GM12878 (cell line): Measurements from ENCODE around the gene DCAF8. TPM values are rescaled to one million over a fixed set of nuclear protein-coding genes. Genes with fewer than 3 reads are reported as not detected.

Source experiments
- ATAC-seq: fragments of 200-7000 bp; cut with Tn5 transposase; 3 replicates; pipeline ENCODE4 v1.9.1; 2020; ENCODE audit warnings: mild to moderate bottlenecking, moderate library complexity
- BruUV-seq: library from RNA; stranded (reverse); fragments of 400-500 nt; replicated peaks from 2 replicates; lab custom pipeline; 2021; lab: Mats Ljungman, UMichigan
- CTCF ChIA-PET: fragments of 300-600 bp; sonication (Branson Sonifier 250); formaldehyde crosslinking; extraction: SDS; loops from one replicate; lab custom pipeline; 2021; ENCODE audit warnings: inconsistent platforms; lab: Yijun Ruan, JAX
- POLR2A ChIA-PET: fragments of 350-600 bp; formaldehyde crosslinking; extraction: SDS; loops from one replicate; lab custom pipeline; 2021; ENCODE audit warnings: inconsistent platforms; lab: Charles Lee
- RAD21 ChIA-PET: fragments of 300-600 bp; sonication (Branson Sonifier 250); formaldehyde crosslinking; loops from one replicate; lab custom pipeline; 2023; ENCODE audit warnings: antibody characterized with exemption; ENCODE audit not compliant: unreplicated experiment; lab: Charles Lee
- SMC1A ChIA-PET: fragments of 300-600 bp; sonication (Branson Sonifier 250); formaldehyde crosslinking; loops from one replicate; lab custom pipeline; 2023; ENCODE audit not compliant: unreplicated experiment, uncharacterized antibody; lab: Charles Lee
- DNase-seq: peaks from one replicate; pipeline ENCODE4 v3.0.0-alpha.2; 2011; ENCODE audit warnings: low read depth, low spot score
- FAIRE-seq: peaks from 3 replicates; lab custom pipeline; 2011; peaks lifted over from hg19 to GRCh38; lab: Jason Lieb, UNC
- H2AFZ ChIP-seq: 2 replicates; pipeline ENCODE4 v1.6.0; 2011; ENCODE audit warnings: low read depth, low read length, control low read depth; ENCODE audit not compliant: control insufficient read depth
- H3K27ac ChIP-seq: 2 replicates; pipeline ENCODE4 v1.5.1; 2011; ENCODE audit warnings: control low read depth; ENCODE audit not compliant: control insufficient read depth, insufficient read depth
- H3K27me3 ChIP-seq, 2 experiments: replicated peaks in 1 of 2; 2 replicates each; pipeline versions ENCODE4 v1.6.0 to v1.6.1; 2011; ENCODE audit warnings: low read length in 1 of 2; ENCODE audit not compliant: control insufficient read depth in 2 of 2, insufficient read depth in 2 of 2
- H3K36me3 ChIP-seq, 2 experiments: 2 replicates each; pipeline ENCODE4 v1.5.1; 2011; ENCODE audit warnings: low read length in 1 of 2; ENCODE audit not compliant: control insufficient read depth in 2 of 2, insufficient read depth in 2 of 2
- H3K4me1 ChIP-seq: 2 replicates; pipeline ENCODE4 v1.6.1; 2011; ENCODE audit warnings: mild to moderate bottlenecking, low read length, moderate library complexity, mixed read lengths; ENCODE audit not compliant: control insufficient read depth, insufficient read depth
- H3K4me2 ChIP-seq: 2 replicates; pipeline ENCODE4 v1.6.0; 2011; ENCODE audit warnings: control low read depth; ENCODE audit not compliant: control insufficient read depth, insufficient read depth
- H3K4me3 ChIP-seq: fragments of 200-600 bp; sonication (generic); 2 replicates; pipeline ENCODE4 v1.5.1; 2016
- H3K79me2 ChIP-seq: 2 replicates; pipeline ENCODE4 v1.6.0; 2011; ENCODE audit warnings: low read length; ENCODE audit not compliant: control insufficient read depth, insufficient read depth
- H3K9ac ChIP-seq: 2 replicates; pipeline ENCODE4 v1.8.0; 2011; ENCODE audit warnings: low read length, control low read depth, mixed read lengths; ENCODE audit not compliant: control insufficient read depth, insufficient read depth
- H3K9me3 ChIP-seq: replicated peaks from 3 replicates; pipeline ENCODE4 v1.5.1; 2011; ENCODE audit warnings: mild to moderate bottlenecking, low read length; ENCODE audit not compliant: control insufficient read depth, insufficient read depth
- H4K20me1 ChIP-seq: 2 replicates; pipeline ENCODE4 v1.6.0; 2011; ENCODE audit not compliant: control insufficient read depth, insufficient read depth
- ATF3 ChIP-seq: IDR thresholded peaks from 2 replicates; pipeline ENCODE4 v1.6.1; 2011; ENCODE audit warnings: low read depth, mild to moderate bottlenecking, low read length, moderate library complexity, borderline replicate concordance; ENCODE audit errors: extremely low read depth
- BMI1 ChIP-seq: fragments of 450-650 bp; IDR thresholded peaks from 2 replicates; pipeline ENCODE4 v1.6.1; 2016; ENCODE audit warnings: mild to moderate bottlenecking, moderate library complexity, borderline replicate concordance
- CBFB ChIP-seq: IDR thresholded peaks from 2 replicates; pipeline ENCODE4 v1.6.1; 2016; ENCODE audit warnings: antibody characterized with exemption, low read depth
- JUND ChIP-seq: IDR thresholded peaks from 2 replicates; pipeline ENCODE4 v1.6.1; 2012; ENCODE audit warnings: low read depth, mild to moderate bottlenecking, low read length, improper control_type of control experiment, moderate library complexity
- KLF5 ChIP-seq: fragments of 450-650 bp; IDR thresholded peaks from 2 replicates; pipeline ENCODE4 v1.6.1; 2014; ENCODE audit warnings: mild to moderate bottlenecking; ENCODE audit not compliant: partially characterized antibody
- PAX5 ChIP-seq: IDR thresholded peaks from 2 replicates; pipeline ENCODE4 v1.6.1; 2011; ENCODE audit warnings: low read depth, low read length, borderline replicate concordance
- SIX5 ChIP-seq: IDR thresholded peaks from 2 replicates; pipeline ENCODE4 v1.6.1; 2011; ENCODE audit warnings: mild to moderate bottlenecking, low read depth, low read length, moderate library complexity; ENCODE audit not compliant: severe bottlenecking
- ZBED1 ChIP-seq: IDR thresholded peaks from 2 replicates; pipeline ENCODE4 v1.6.1; 2016; ENCODE audit warnings: borderline replicate concordance
- WGBS: methylation state at CpG from one replicate; pipeline ENCODE4 v1.1.6; 2016; ENCODE audit warnings: low lambda C conversion rate; ENCODE audit not compliant: insufficient replicate concordance, insufficient coverage; ENCODE audit errors: missing lambda C conversion rate; 5-methylcytosine and 5-hydroxymethylcytosine counted together
- in situ Hi-C: fragments of 300-500 bp; cut with MboI; formaldehyde crosslinking; loops from 9 replicates; pipeline ENCODE4 v1.14.3; 2018; ENCODE audit warnings: mixed read lengths
- intact Hi-C: fragments of 100-400 bp; cut with micrococcal nuclease; formaldehyde crosslinking; loops from one replicate; pipeline ENCODE4 v1.14.2; 2022; ENCODE audit not compliant: unreplicated experiment
- polyA plus RNA-seq, 11 experiments: library from polyadenylated mRNA; depleted of rRNA in 4 of 11; unstranded in 6 of 11; stranded (reverse) in 5 of 11; fragments of >200 nt; fragmentation: Nextera tagmentation in 4 of 11; fragmentation: Illumina TruSeq in 1 of 11; extraction: Ambion mirVana in 4 of 11; extraction: Trizol in 1 of 11; gene quantifications; 1 replicate in 1 of 11; 2 replicates in 10 of 11; pipeline versions ENCODE4 v1.2.1 to v1.2.3, GENCODE V29; 2011 to 2016; ENCODE audit warnings: inconsistent platforms in 2 of 11, missing spikeins in 2 of 11, low read depth in 1 of 11
- total RNA-seq, 4 experiments: library from RNA; depleted of rRNA in 3 of 4; stranded (reverse); fragments of >200 nt in 3 of 4; fragmentation: Illumina TruSeq in 1 of 4; extraction: Trizol in 1 of 4; gene quantifications; 2 replicates each; pipeline versions ENCODE4 v1.2.1 to v1.2.3, GENCODE V29; 2013 to 2021

The DCAF8 gene
- total and polyA plus RNA-seq, 10 of the 15 experiments (the other 5 are each of a cell fraction or from before 2014, with no cell fraction given) = 10.4 to 152 (median 84.6) TPM

GRCh38 chr1:160200786-160201185, 61.6 kb downstream of the DCAF8 start (continued):
- TF ChIP-seq ATF3 = no peak
- no peak for TF ChIP-seq SIX5
- no peak for TF ChIP-seq JUND
- no peak for TF ChIP-seq CBFB
- TF ChIP-seq PAX5 = no peak

GRCh38 chr1:160197231-160197630, 65.1 kb downstream of the DCAF8 start:
- no TSS peak for BruUV-seq
- in situ Hi-C loops = loop anchor here (5.0 kb wide), 1 partner anchor 55 kb away; no protein-coding TSS in a partner anchor
- Histone ChIP-seq H3K27me3 (no peaks in the 10 kb centered on the region), H4K20me1 (no peaks in the 10 kb centered on the region), H3K4me3 (no peak overlapping the region), H3K9ac (no peak overlapping the region)
- POLR2A ChIA-PET = interaction anchor here (0.6 to 1.4 kb wide), 2 partner anchors 64 to 65 kb away, joined by 3 read pairs; partner anchors contain the start of gene DCAF8
- TF ChIP-seq JUND (no peak), ZBED1 (no peak), KLF5 (no peak), BMI1 (no peak)
- TF ChIP-seq, all 136 proteins: peak for 0
- Histone ChIP-seq H3K36me3 (no peaks in the 10 kb centered on the region), H2AFZ (no peak overlapping the region), H3K9me3 (no peaks in the 10 kb centered on the region), H3K27ac (no peak overlapping the region), H3K4me1 (peaks cover 17% of the 10 kb centered on the region), H3K4me2 (no peak overlapping the region), H3K79me2 (no peaks in the 10 kb centered on the region)
- intact Hi-C loops = no loop called here
- SMC1A ChIA-PET = interaction anchor here (1.2 to 1.6 kb wide), 2 partner anchors 55 to 95 kb away, joined by 5 to 6 read pairs; no protein-coding TSS in a partner anchor
- no peak for DNase-seq
- 93% methylated on average over 4 of the region's 4 CpGs for WGBS
- CTCF ChIA-PET = interaction anchor here (1.4 to 4.5 kb wide), 3 partner anchors 55 to 94 kb away, joined by 3 to 50 read pairs (median 41); no protein-coding TSS in a partner anchor
- RAD21 ChIA-PET = interaction anchor here (10.6 kb wide), 1 partner anchor 55 kb away, joined by 89 read pairs; no protein-coding TSS in a partner anchor
- no peak for FAIRE-seq
- ATAC-seq = no peak
